Stimulated activated CD4-positive, alpha-beta T cell treated with anti-CD3 and anti-CD28 coated beads, Interleukin-4, amount 100 ng/mL, for 1 hour (primary cell): ENCODE measurements around the gene TSHZ2.
A peak's percentile ranks its signal among the peaks of the same experiment; 100 is the strongest.
"Not testable (repeated sequence)": the region's sequence is repeated elsewhere in the genome, so short reads cannot be mapped to it uniquely, and the experiment has no call there.

Experiments used
- DNase-seq: peaks from one replicate; pipeline ENCODE4 v3.0.0-alpha.2; 2020

TSHZ2 gene

DNA sequence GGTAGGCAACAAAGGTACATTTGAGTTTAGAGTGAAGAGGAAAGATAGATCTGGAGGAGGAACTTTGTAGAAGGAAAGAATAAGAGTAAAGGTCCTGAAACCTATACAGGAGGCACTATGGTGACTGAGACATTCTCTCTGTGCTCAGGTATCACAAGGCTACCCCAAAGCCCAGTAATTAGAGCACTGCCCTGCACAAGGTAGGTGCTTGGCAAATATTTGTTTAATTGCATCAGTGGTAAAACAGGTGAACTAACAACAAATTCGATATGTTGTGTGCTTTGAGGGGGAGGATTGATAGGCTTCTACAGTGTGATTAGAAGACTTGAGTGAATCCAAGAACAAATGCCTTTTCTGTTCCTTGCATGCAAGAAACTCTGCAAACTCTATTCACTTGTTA lies 6.8 kb upstream of the TSHZ2 start:
- DNase-seq, result no peak

GRCh38 chr20:52965819-52966218 lies 6.3 kb upstream of the TSHZ2 start:
- no peak for DNase-seq

- DNase-seq, result not testable (repeated sequence)
These were observed 5.6 kb upstream of the TSHZ2 start for GRCh38 chr20:52966543-52966942.

DNA sequence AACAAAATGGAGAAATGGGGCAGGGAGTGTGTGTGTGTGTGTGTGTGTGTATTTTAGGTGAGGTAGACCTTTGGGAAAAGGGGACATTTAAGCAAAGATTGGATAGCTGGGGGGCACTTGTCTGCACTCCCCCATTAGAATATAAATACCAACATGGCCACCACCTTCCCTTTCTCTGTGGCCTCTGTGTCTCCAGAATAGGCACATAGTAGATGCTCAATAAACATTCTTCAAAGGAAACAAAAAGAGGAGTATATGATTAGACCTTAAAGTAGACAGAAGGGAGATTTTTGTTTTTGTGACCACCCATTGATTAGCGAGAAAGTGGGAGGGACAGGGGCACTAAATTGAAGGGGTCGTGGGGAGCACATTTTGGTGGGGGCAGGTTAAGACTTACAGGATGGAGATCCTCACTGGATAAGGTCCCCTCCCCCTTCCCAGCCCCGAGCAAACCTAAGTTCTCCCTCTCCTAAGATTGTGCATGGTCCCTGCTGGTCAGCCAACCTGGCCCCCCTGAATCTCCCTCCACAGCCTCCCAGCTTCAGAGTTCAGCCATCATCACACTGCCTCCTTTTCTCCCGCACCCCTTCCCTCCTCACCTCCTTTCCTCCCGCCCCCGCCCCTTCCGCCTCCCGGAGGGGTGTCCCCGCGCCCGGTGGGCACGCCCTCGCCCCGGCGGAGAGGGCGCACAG lies 514 bp upstream of the TSHZ2 start:
- DNase-seq, result no peak

DNA sequence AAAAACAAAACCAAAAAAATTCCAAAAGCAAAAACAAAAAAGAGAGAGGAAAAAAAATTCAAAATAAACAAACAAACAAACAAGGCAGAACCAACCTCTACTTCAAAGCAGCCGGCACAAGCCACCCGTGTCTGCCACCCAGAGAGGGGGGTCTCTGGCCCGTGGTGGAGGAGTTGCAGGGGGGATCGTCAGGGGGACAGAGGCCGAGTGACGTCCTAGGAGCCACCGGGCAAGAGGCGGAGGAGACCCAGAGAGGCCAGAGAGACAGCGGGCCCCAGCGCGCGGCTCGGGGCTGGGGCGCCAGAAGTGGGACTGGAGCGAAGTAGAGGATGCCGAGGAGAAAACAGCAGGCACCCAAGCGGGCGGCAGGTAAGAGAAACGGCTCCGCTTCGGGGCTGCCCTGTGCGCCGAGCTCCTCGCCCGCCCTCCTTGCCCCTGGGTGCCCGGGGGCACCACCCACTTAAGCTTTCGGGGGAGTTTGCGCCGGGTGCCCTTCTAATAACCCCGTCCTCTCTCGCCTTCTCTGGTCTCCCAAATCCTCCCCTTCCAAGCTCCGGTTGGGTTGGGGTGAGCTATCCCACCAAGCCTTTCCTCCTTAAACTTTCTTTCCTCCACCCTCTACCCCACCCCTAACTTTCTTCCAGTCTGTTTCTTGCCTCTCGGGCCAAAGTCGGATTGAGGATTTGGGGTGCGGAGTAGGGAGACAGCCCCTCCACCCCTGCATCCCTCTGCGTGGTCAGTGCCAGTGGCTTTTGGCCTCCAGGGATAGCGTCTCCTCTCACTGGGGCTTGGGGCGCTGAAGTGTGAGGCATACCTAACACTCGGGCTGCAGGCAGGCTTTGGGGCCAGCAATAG lies 1.0 kb downstream of the TSHZ2 start:
- peak; percentile 51 for DNase-seq

DNA sequence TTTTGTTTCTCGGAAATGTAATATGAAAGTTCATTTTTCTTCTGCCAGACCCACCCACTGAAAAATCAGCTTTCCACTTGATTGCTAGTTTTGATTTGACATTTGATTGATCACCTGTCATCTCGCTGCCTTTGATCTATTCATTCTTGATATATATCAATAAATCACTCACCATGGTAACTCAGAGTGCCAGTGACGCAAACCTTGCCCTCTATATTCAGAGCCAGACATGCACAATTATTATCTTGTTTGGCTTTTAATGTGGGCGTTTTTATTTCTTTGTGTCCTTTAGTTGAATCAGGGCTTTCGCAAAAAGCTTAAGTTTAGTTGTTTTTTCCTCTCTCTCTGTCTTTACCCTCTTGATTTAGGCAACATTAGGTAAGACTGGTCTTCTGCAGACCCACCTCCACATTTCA lies 2.0 kb downstream of the TSHZ2 start:
- no peak for DNase-seq

- DNase-seq, result peak; percentile 33
These were observed 3.0 kb downstream of the TSHZ2 start for GRCh38 chr20:52975029-52975732.

DNA sequence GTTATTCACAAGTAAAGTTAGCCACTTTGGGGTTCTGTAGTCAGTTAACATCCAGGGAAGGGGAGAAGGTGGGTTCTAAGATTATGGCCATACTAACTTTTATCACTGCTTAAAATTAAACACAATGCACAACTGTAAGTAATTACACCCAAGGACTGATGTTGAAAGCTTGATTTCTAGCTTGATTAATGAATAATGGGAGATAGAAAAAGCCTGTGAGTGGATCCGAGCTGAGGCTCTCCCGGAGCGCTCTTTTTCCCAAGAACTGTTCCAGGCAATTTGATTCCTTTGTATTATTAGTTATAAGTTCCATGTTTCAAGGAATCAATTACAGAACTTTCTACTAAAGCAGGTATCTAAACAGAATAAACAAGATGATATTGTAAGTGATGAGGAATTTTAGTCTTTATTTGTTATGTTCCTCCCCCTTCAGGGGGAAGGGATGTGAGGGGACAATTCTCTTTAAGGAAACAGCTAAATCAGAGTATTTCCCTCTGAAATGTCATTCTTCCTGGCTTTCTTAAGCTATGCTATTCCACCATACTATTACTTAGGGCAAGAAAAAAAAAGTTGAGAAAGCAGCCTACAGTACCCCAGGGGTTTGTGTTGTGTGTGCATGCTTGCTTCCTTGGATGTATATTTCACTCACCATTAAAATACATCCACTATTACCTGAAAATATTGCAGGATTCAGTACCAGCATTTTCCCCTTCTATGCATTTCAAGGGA lies 3.8 kb downstream of the TSHZ2 start:
- no peak for DNase-seq

DNA sequence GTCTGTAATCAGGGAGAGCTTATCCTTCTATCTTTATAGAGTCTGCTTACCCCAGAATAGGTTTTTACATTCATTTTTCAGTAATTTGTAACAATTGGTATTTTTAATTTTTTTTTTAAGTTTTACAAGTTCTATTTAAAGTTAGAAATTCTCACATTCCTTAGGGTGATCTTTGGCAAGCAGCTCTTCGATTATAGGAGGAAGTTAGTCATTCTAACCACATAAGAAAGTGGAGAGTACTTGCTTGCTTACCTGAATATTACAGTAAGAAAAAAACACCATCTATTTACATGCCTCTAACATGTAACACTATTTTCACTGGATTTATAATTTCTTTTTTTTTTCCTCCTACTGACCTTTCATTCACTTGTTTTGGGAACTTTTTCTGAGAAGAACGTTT lies 6.7 kb downstream of the TSHZ2 start:
- no peak for DNase-seq

- no peak for DNase-seq
These were observed 8.9 kb downstream of the TSHZ2 start for GRCh38 chr20:52981051-52981450.

DNA sequence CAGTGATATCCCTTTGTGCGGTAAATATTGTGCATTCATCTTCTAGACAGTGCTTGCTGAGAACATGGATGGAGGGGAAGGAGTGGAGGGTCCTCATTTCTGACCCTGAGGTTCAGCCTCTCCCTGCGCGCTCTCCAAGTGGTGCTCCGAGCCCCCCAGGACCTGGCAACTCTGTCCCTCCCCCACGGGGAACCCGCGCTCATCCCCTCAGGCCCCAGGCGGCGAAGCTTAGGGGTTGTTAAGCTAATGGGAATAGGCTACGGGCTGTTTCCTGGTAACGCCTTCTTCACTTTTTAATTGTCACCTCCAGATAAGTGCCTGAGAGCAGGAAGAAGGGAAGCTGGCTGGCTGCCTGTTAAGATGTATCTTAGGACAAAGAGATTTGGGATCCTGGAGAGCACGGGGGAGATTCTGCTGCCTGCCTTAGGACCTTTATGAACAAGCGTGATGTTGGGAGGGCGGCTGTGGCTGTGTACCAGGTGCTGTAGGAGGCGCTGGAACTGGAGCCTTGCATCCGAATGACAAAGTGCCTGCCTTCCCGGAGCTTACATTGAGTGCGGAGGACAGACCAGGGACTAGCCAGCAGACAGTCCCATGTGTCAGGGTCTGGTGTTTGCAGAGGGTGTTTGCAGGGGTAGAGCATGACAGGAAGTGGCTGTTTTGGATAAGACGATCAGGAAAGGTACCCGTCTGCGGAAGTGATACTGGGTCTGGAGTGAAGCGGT lies 11.7 kb downstream of the TSHZ2 start:
- no peak for DNase-seq

GRCh38 chr20:52984451-52984810 lies 12.3 kb downstream of the TSHZ2 start:
- no peak for DNase-seq

DNA sequence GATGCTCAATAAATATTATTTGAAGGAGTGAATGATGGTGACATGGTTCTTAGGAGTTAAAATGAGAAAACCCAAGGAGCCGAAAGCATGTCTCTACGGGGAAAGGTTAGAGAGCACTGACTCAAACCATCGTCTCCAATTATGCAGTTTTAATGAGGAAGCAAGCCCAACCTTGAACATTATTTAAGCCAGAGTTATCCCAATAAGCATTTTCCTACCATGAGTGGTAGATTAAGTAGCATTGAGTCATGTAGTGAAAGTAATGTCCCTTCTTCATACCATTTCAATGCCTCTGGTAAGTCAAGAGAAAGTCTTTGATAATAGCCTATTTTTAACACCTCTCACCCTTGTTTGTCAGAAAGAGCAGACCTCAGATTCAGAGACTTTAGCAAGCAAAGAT lies 13.5 kb downstream of the TSHZ2 start:
- DNase-seq, result no peak

GRCh38 chr20:52987295-52987694 lies 15.1 kb downstream of the TSHZ2 start:
- no peak for DNase-seq

GRCh38 chr20:52991830-52992229 lies 19.7 kb downstream of the TSHZ2 start:
- DNase-seq, result no peak

GRCh38 chr20:52992632-52993031 lies 20.5 kb downstream of the TSHZ2 start:
- DNase-seq, result no peak

GRCh38 chr20:52993076-52993475 lies 20.9 kb downstream of the TSHZ2 start:
- DNase-seq, result no peak

DNA sequence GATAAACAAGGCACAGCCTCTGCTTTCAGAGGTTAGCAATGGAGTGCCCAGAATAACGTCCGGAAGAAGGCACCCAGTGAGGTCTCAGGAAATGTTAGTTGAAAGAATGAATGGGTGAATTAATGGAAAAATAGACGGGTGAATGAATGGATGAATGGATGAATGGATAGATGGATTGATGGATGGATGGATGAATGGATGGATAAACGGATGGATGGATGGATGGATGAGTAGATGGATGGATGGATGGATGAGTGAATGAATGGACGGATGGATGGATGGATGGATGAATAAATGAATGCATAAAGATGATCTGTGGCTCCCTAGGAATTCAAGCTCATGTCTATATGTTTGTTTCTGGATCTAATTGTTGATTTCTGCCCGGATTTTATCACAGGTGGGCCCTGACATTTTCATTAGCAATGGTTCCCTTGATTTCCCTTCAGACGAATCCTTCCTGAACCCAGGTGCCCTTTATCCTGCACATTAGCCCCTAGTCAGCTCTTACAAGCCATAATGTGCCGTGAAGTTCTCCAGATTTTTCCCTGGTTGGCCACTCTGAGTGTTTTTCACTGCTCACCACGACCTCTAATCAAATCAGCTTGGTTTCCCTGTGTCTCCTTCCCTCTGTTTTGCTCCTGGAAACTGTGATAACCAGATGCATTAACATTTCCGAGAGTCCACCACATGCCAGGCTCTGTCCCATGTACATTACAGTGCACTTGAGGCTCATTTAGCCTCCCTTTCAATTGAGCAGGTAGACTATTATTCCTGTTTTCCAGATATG lies 22.2 kb downstream of the TSHZ2 start:
- DNase-seq, result no peak

DNA sequence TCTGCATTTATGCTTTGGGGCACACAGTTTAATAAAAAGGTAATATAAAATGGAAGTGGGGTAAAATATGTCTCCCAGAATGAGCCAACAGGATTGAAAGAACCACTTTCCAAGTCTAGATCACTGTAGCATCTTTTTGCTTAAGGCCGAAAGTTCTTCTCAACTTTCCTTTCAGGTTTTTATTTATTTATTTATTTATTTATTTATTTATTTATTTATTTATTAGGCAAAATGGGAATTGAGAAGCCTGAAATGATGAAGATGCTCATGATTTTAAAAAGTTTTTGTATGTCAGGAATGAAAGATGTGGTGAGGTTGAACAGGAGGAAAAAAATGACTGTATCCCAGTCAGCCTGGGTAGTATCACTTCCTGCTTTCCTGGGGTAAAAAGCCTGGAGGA lies 24.0 kb downstream of the TSHZ2 start:
- DNase-seq, result no peak

DNA sequence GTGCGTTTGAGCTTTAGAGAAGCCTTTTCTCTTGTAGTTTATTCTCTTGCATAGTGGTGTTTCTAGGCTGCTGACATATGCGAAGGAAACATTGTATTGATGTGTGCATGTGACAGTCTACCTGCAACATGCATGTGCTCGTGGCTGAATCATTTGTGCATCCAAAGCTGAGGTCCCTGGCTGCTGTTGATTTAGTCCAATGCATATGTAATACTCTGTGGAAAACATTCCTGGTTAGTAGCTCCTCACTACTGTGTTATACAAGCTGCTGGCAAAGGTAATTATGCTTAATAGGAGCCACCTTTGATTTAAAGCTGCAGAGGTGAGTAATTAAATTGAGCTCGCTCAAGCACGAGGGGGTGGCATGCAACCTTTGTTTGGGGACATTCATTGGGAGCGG lies 24.5 kb downstream of the TSHZ2 start:
- DNase-seq, result no peak

DNA sequence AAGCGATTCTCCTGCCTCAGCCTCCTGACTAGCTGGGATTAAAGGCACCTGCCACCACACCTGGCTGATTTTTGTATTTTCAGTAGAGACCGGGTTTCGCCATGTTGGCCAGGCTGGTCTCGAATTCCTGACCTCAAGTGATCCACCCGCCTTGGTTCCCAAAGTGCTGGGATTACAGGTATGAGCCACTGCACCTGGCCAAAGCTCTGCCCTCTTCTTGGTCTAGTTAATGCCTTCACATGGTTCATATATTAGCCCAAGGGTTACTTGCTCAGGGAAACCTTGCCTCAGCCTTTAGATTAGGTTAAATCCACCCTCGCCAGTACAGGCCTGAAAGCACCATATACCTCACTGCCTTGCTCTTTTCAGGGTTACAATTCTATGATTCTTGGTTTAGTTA lies 26.1 kb downstream of the TSHZ2 start:
- no peak for DNase-seq

DNA sequence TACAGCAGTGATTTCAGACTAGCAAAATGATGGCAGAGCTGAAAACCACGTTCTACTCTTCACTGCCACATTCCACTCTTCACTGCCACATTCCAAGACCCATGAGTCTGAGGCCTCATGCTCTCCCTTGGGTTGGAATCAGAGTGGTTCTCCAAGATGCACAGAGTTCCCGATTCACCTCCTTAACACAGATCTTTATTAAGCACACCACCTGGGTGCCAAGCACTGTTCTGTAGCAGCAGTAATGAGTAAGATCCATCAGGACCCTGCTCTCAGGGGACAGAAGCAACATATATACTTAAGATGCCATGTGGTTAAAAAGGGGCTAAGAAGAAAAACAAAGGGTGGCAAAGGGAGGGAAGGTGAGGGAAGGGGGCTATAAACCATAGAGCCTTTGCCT lies 26.9 kb downstream of the TSHZ2 start:
- no peak for DNase-seq
